Measurements from ENCODE around the gene ARHGAP26. TPM values are rescaled to one million over a fixed set of nuclear protein-coding genes. Genes with fewer than 3 reads are reported as not detected.

The ARHGAP26 gene
- total RNA-seq, 1 experiment from 2014 or later: 65.5 TPM

DNA sequence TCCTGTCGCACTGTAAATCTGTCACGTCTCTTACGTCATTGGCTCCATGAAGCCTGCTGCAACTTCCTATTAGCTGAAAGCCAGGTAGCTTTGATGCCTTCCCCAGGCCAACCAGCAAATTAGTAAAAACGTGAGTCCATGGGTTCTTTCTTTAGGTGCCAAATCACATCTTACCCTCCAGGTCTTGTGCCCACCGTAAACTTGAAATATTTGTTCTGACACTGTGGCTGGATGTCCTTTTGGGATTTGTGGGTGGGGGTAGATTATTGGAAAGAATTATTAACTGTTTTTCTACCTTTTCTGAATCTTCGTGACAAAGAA is 460.5 kb downstream of the ARHGAP26 start:
- Histone ChIP-seq H3K36me3 (ENCODE audit: control insufficient read depth, insufficient read depth, low read length) (no peaks in the 10 kb centered on the region), H3K4me1 (ENCODE audit: control insufficient read depth, insufficient read depth, low read length) (peaks cover 8% of the 10 kb centered on the region), H3K4me3 (ENCODE audit: low read depth in 2 of 2, low read length in 2 of 2) (no peak overlapping the region), H3K9me3 (ENCODE audit: control insufficient read depth, insufficient read depth, low read depth, low read length) (no peaks in the 10 kb centered on the region), H3K27ac (ENCODE audit: low read length) (peak overlapping the region; percentile 11; the same call in 1 of the 2 replicates), H3K27me3 (ENCODE audit: control insufficient read depth, insufficient read depth, low read length) (no peaks in the 10 kb centered on the region)
- no peak for DNase-seq (ENCODE audit: low read depth, low spot score)
- ChIA-PET CTCF (no interaction called here), POLR2A (no interaction called here)
- TF ChIP-seq TCF7L2 (IDR thresholded peaks at IDR 0.05; ENCODE audit: low read depth, low read length) (no peak), POLR2AphosphoS5 (IDR thresholded peaks at IDR 0.05; ENCODE audit: low read depth, low read length) (no peak), SIN3A (IDR thresholded peaks at IDR 0.05; ENCODE audit: borderline replicate concordance, insufficient read depth, low read depth, low read length) (no peak)
- TF ChIP-seq, protein P1, sequence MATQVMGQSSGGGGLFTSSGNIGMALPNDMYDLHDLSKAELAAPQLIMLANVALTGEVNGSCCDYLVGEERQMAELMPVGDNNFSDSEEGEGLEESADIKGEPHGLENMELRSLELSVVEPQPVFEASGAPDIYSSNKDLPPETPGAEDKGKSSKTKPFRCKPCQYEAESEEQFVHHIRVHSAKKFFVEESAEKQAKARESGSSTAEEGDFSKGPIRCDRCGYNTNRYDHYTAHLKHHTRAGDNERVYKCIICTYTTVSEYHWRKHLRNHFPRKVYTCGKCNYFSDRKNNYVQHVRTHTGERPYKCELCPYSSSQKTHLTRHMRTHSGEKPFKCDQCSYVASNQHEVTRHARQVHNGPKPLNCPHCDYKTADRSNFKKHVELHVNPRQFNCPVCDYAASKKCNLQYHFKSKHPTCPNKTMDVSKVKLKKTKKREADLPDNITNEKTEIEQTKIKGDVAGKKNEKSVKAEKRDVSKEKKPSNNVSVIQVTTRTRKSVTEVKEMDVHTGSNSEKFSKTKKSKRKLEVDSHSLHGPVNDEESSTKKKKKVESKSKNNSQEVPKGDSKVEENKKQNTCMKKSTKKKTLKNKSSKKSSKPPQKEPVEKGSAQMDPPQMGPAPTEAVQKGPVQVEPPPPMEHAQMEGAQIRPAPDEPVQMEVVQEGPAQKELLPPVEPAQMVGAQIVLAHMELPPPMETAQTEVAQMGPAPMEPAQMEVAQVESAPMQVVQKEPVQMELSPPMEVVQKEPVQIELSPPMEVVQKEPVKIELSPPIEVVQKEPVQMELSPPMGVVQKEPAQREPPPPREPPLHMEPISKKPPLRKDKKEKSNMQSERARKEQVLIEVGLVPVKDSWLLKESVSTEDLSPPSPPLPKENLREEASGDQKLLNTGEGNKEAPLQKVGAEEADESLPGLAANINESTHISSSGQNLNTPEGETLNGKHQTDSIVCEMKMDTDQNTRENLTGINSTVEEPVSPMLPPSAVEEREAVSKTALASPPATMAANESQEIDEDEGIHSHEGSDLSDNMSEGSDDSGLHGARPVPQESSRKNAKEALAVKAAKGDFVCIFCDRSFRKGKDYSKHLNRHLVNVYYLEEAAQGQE (IDR thresholded peaks at IDR 0.05; ENCODE audit: insufficient read depth in 1 of 2, low read depth in 2 of 2, low read length in 1 of 2): no peak
- intact Hi-C loops (cut with micrococcal nuclease; ENCODE audit: unreplicated experiment) (no loop called here), in situ Hi-C loops (cut with HindIII; ENCODE audit: low pct_unique_long_range_greater_than_20kb, low sequenced_read_pairs) (no loop called here)
- no peak for ATAC-seq
- no TSS peak for BruUV-seq (replicated peaks)

DNA sequence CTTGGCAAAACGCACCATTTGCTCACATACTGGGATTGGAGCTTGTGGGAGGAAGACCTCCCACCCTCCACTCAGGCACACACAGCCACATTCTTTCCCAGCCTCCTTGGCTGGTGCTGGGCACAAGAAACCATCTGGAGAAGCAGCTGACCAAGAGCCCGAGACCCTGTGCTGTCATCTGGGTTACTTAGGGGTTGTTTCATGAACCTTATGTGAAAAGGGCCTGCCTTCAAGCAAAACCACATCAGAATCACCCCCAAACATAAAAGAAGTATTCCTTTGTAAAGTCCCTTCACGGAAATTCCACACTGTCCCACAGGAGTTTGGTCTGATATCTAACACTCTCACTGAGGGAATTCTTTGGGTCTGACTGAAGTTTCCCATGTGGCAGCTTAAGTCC is 461.2 kb downstream of the ARHGAP26 start:
- no peak overlapping the region for H3K4me3 ChIP-seq (ENCODE audit: low read depth in 2 of 2, low read length in 2 of 2)
- H3K27me3 ChIP-seq (ENCODE audit: control insufficient read depth, insufficient read depth, low read length): no peaks in the 10 kb centered on the region
- H3K36me3 ChIP-seq (ENCODE audit: control insufficient read depth, insufficient read depth, low read length): no peaks in the 10 kb centered on the region
- ChIA-PET CTCF (no interaction called here), POLR2A (no interaction called here)
- H3K4me1 ChIP-seq (ENCODE audit: control insufficient read depth, insufficient read depth, low read length): peaks cover 8% of the 10 kb centered on the region
- in situ Hi-C loops (cut with HindIII; ENCODE audit: low pct_unique_long_range_greater_than_20kb, low sequenced_read_pairs): no loop called here
- intact Hi-C loops (cut with micrococcal nuclease; ENCODE audit: unreplicated experiment): no loop called here
- no TSS peak for BruUV-seq (replicated peaks)
- DNase-seq (ENCODE audit: low read depth, low spot score): no peak
- peak overlapping the region; percentile 11; the same call in 1 of the 2 replicates for H3K27ac ChIP-seq (ENCODE audit: low read length)
- no peak for ATAC-seq
- TF ChIP-seq POLR2AphosphoS5 (IDR thresholded peaks at IDR 0.05; ENCODE audit: low read depth, low read length): no peak
- no peak for TF ChIP-seq SIN3A (IDR thresholded peaks at IDR 0.05; ENCODE audit: borderline replicate concordance, insufficient read depth, low read depth, low read length)
- TF ChIP-seq, protein P2, sequence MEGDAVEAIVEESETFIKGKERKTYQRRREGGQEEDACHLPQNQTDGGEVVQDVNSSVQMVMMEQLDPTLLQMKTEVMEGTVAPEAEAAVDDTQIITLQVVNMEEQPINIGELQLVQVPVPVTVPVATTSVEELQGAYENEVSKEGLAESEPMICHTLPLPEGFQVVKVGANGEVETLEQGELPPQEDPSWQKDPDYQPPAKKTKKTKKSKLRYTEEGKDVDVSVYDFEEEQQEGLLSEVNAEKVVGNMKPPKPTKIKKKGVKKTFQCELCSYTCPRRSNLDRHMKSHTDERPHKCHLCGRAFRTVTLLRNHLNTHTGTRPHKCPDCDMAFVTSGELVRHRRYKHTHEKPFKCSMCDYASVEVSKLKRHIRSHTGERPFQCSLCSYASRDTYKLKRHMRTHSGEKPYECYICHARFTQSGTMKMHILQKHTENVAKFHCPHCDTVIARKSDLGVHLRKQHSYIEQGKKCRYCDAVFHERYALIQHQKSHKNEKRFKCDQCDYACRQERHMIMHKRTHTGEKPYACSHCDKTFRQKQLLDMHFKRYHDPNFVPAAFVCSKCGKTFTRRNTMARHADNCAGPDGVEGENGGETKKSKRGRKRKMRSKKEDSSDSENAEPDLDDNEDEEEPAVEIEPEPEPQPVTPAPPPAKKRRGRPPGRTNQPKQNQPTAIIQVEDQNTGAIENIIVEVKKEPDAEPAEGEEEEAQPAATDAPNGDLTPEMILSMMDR (IDR thresholded peaks at IDR 0.05): no peak
- no peak for TF ChIP-seq TCF7L2 (IDR thresholded peaks at IDR 0.05; ENCODE audit: low read depth, low read length)
- TF ChIP-seq, protein P1 (IDR thresholded peaks at IDR 0.05; ENCODE audit: insufficient read depth in 1 of 2, low read depth in 2 of 2, low read length in 1 of 2): no peak
- H3K9me3 ChIP-seq (ENCODE audit: control insufficient read depth, insufficient read depth, low read depth, low read length): no peaks in the 10 kb centered on the region
